ENCODE data around the gene COL5A3. TPM values are rescaled to one million over a fixed set of nuclear protein-coding genes. Genes with fewer than 3 reads are reported as not detected.

The COL5A3 gene
- total and polyA plus RNA-seq, 10 donors, result 0.51 to 4.8 (median 1.0) TPM

DNA sequence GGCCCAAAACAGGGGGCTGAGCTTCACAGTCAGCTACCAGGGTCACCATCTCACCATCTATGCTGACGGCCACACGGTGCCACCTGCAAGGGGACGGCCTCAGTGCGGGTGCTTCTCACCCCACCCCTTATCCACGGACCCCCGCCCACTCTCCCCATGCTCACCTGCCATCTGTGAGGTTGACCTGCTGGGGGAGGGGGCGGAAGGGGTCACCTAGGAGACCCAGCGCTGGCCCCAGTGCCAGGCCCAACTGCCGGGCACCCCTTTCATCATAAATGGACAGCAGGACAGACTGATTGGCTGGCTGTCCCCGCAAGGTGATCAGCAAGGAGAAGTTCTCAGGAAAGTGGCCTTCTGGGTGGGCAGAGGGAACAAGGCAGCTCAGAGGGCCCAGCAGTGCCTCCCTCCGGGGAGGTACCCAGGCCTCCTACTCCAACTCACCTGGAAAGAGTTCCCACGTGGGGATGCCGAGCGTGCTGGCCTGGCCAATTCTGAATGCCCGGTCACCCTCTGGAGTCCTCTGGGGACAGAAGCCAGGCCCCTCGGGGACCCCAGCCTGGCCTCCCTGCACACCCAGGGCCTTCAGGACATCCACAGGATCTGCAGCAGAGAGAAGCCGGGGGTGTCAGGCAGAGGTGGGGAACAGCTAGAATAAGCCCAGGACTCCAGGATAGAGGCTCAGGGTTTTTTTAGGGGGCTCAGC, 4.5 kb downstream of the COL5A3 start:
- Histone ChIP-seq H3K9me3 (no peaks in the 10 kb centered on the region), H3K27ac (no peak overlapping the region), H3K36me3 (no peaks in the 10 kb centered on the region), H3K4me3 (no peak overlapping the region), H3K4me1 (peaks cover 0 to 27% (median 9%) of the 10 kb centered on the region in 6 donors), H3K27me3 (replicated peaks in 1 of 7) (peaks cover 0 to 99% (median 25%) of the 10 kb centered on the region in 7 donors)
- DNase-seq, result no peak
- intact Hi-C loops (cut with DNase I; ENCODE audit: low total_unique reads), result no loop called here
- WGBS, 5 donors, result 75 to 83% (median 80%) methylated on average over 11 to 17 of the region's 17 CpGs
- TF ChIP-seq, protein P1, sequence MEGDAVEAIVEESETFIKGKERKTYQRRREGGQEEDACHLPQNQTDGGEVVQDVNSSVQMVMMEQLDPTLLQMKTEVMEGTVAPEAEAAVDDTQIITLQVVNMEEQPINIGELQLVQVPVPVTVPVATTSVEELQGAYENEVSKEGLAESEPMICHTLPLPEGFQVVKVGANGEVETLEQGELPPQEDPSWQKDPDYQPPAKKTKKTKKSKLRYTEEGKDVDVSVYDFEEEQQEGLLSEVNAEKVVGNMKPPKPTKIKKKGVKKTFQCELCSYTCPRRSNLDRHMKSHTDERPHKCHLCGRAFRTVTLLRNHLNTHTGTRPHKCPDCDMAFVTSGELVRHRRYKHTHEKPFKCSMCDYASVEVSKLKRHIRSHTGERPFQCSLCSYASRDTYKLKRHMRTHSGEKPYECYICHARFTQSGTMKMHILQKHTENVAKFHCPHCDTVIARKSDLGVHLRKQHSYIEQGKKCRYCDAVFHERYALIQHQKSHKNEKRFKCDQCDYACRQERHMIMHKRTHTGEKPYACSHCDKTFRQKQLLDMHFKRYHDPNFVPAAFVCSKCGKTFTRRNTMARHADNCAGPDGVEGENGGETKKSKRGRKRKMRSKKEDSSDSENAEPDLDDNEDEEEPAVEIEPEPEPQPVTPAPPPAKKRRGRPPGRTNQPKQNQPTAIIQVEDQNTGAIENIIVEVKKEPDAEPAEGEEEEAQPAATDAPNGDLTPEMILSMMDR (IDR thresholded peaks at IDR 0.05 in 8 of 11, conservative IDR thresholded peaks at IDR 0.05 in 3 of 11), result no peak
- TF ChIP-seq POLR2AphosphoS5 (IDR thresholded peaks at IDR 0.05) (no peak), POLR2A (IDR thresholded peaks at IDR 0.05) (no peak)

DNA sequence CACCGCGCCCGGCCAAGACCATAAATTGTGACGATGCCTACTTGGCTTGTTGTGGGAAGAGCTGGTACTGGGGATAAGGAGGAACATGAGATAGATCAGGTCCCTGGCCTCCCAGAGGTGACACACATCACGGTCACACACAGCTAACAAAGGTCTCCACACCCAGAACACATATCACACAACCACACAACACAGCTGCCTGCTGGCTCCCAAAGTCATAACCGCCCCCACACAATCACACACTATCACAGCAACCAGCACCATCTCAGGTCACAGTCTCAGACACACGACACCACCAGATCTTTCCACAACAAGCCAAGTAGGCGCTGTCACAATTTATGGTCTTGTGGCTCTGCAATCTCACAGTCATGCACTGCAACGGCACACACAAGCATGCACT, 5.7 kb downstream of the COL5A3 start:
- no peaks in the 10 kb centered on the region for H3K36me3 ChIP-seq
- peaks cover 0 to 97% (median 15%) of the 10 kb centered on the region in 7 donors for H3K27me3 ChIP-seq (replicated peaks in 1 of 7)
- no peak for DNase-seq
- H3K4me1 ChIP-seq, result peaks cover 0 to 22% (median 3%) of the 10 kb centered on the region in 6 donors
- intact Hi-C loops (cut with DNase I; ENCODE audit: low total_unique reads), result no loop called here
- H3K4me3 ChIP-seq, result no peak overlapping the region
- TF ChIP-seq POLR2A (IDR thresholded peaks at IDR 0.05) (no peak), POLR2AphosphoS5 (IDR thresholded peaks at IDR 0.05) (no peak)
- TF ChIP-seq, protein P1 (IDR thresholded peaks at IDR 0.05 in 8 of 11, conservative IDR thresholded peaks at IDR 0.05 in 3 of 11), result no peak
- no peaks in the 10 kb centered on the region for H3K9me3 ChIP-seq
- WGBS, 5 donors, result 75 to 90% (median 83%) methylated on average over 9 of the region's 9 CpGs
- no peak overlapping the region for H3K27ac ChIP-seq

DNA sequence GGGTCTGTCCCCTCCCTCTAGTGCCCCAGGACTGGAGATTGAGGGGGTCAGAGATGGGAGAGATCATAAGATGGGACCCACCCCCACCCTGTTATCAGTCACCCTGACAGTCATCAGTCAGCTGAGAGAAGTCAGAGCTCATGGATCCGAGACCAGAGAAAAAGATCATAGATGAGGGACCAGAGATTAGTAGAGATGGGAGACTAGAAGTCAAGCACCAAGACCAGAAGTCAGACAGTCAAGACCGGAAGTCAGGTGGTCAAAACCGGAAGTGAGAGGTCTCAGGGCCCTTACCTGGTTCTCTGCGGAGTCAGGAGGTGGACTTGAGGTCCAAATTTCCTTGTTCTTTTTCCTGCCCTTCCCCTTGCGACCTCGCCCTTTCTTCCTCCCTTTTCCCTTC, 7.0 kb downstream of the COL5A3 start:
- Histone ChIP-seq H3K27me3 (replicated peaks in 1 of 7) (peaks cover 0 to 87% (median 7%) of the 10 kb centered on the region in 7 donors), H3K4me1 (peaks cover 0 to 9% (median 0%) of the 10 kb centered on the region in 6 donors), H3K27ac (no peak overlapping the region), H3K36me3 (no peaks in the 10 kb centered on the region), H3K4me3 (no peak overlapping the region), H3K9me3 (no peaks in the 10 kb centered on the region)
- 56 to 80% (median 64%) methylated on average over 6 of the region's 6 CpGs for WGBS, 5 donors
- intact Hi-C loops (cut with DNase I; ENCODE audit: low total_unique reads), result no loop called here
- DNase-seq, result no peak
- TF ChIP-seq, protein P1 (IDR thresholded peaks at IDR 0.05 in 8 of 11, conservative IDR thresholded peaks at IDR 0.05 in 3 of 11), result no peak
- no peak for TF ChIP-seq POLR2AphosphoS5 (IDR thresholded peaks at IDR 0.05)
- TF ChIP-seq POLR2A (IDR thresholded peaks at IDR 0.05), result no peak

DNA sequence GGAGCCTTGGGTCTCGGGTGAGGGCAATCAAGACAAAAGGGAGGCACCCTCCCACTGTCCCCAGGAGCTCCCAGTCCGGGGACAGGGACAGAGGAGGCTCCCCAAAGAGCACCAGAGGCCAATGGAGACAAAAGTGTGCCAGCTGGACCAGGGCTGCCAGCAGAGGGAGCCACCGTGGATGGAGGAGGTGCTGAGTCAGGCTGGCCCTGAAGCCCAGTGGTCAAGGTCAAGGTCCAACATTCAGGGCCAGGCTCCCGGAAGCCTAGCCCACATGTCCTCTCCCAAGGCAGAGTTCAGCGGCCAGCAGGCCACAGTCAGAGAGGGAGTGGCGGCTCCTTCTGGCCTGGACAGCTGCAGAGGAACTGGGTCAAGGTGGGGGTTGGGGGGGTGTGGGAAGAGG, 8.4 kb downstream of the COL5A3 start:
- no peak for DNase-seq
- Histone ChIP-seq H3K36me3 (no peaks in the 10 kb centered on the region), H3K9me3 (no peaks in the 10 kb centered on the region), H3K4me1 (peaks cover 0 to 7% (median 0%) of the 10 kb centered on the region in 6 donors), H3K27ac (no peak overlapping the region), H3K4me3 (no peak overlapping the region), H3K27me3 (replicated peaks in 1 of 7) (peaks cover 0 to 73% (median 7%) of the 10 kb centered on the region in 7 donors)
- intact Hi-C loops (cut with DNase I; ENCODE audit: low total_unique reads), result no loop called here
- WGBS, 5 donors, result 36 to 60% (median 51%) methylated on average over 4 to 6 of the region's 6 CpGs
- TF ChIP-seq POLR2AphosphoS5 (IDR thresholded peaks at IDR 0.05) (peak in 1 of 3 donors; percentile 18), POLR2A (IDR thresholded peaks at IDR 0.05) (no peak)
- TF ChIP-seq, protein P1 (IDR thresholded peaks at IDR 0.05 in 8 of 11, conservative IDR thresholded peaks at IDR 0.05 in 3 of 11), result peak in 4 of 11 experiments; percentile 12 to 40 (median 28)

All from spleen (tissue), 11 donors.